ENCODE measurements around the gene PPIG.
"Not testable (repeated sequence)": the region's sequence is repeated elsewhere in the genome, so short reads cannot be mapped to it uniquely, and the experiment has no call there.

Gene PPIG

DNA sequence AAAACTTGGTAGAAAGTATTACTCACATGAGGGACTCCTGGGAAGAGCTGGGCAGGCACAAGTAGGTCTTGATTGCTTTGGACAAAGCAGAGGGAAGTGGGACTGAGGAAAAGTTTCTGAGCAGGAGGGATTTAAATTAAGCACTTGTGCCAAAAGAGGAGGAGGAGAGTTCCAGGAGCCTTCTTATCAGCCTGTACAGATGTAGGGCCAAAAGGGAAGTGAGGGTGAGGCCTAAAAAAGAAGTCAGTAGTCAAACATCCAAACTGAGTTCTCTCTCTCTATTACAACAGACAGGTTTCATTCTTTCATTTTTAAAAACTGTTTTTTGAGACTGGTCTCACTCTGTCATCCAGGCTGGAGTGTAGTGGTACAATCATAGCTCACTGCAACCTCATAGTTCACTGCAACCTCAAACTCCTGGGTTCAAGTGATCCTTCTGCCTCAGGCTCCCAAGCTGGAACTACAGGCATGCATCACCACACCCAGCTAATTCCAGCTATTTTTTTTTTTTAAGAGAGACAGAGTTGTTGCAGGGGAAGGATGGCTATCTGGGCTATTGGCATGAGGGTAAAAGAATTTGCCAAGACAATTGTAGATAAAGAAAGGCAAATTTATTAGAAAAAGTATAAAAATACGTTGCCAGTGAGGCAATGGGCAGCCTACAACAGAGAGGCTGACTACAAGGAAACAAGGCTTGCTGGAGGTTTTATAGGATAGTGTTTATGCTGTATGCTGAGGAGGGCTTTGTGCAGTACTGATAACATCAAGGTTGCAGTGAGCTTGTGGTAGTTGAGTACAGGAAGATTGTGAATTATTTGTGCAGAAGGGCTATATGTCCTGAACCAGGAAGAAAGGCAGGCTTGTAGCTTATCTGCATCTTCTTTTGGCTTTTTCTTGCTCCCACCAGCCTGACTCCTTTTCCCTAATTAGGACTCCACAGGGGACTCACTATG, 81.1 kb downstream of the PPIG start:
- FAIRE-seq, result no peak

DNA sequence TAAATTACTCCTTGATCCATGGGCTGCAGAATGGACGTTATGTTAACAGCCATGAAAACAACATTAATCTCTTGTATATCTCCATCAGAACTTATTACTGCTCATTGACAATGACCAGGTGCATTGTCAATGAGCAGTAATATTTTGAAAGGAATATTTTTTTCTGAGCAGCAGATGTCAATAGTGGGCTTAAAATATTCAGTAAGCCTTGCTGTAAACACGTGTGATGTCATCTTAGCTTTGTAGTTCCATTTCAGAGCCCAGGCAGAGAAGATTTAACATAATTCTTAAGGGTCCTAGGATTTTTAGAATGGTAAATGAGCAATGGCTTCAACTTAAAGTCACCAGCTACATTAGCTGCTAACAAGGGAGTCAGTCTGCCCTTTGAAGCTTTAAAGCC, 83.4 kb downstream of the PPIG start:
- FAIRE-seq, result no peak

DNA sequence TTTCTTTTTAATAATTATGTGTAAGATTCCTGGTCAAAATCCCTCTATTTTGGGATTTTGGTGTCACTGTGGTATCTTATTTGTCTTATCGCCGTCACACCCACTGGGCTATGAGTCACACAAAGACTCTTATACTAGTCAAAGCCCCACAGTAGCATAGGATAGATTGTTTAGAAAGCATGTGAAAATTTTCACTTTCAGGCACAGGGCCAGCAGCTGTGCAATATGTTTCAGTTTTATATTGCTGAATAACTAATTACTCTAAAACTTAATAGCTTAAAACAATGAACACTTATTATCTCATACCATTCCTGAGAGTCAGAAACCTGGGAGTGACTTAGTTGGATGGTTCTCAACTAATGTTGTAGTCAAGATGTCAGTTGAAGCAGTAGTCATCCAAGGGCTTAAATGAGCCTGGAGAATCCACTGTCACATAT, 86.1 kb downstream of the PPIG start:
- no peak for FAIRE-seq

DNA sequence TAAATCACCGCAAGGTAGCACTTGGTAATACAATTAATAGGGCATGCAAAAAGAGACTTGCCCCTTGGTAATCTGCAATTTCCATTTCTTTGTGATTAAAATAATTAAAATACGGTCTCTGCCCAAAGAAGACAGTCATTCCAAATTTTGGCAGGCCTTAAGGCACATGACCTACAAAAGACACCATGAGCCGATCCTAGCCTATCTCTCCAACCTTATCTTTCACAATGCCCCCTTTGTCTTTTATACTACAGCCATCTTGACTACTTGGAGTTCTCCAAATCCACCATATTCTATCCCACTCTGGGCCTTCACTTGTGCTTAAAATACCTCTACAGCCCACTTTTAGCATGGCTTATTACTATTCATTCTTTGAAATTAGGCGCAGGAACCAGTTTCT, 86.8 kb downstream of the PPIG start:
- FAIRE-seq, result no peak

DNA sequence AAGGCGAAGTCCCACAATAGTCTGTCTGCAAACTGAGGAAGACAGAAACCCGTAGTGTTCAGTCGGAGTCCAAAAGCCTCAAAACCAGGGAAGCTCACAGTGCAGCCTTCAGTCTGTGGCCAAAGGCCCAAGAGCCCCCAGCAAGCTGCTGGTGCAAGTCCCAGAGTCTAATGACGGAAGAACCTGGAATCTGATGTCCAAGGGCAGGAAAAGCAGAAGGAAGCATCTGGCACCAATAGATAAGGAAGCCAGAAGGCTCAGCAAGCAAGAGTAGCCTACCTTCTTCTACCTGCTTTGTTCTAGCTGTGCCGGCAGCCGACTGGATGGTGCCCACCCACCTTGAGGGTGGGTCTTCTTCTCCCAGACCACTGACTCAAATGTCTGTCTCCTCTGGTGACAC, 88.3 kb downstream of the PPIG start:
- no peak for FAIRE-seq

DNA sequence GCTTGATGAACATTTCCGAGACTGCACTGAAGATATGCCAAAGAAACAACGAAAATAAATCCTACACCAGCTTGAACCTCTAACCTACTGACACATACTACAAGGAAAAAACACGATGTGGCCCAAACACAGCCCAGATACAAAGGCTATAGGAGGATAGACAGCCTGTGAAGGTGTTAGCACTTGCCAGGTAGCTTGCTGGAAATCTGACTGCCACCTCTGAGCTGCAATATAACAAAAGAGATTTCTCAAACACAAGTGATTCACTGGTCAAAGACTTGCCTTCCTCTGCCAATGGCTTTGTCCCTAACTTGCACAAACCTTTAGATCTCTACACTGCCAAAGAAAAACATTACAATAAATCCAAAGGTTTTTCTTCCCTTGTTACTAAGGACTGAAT, 89.0 kb downstream of the PPIG start:
- FAIRE-seq, result no peak

DNA sequence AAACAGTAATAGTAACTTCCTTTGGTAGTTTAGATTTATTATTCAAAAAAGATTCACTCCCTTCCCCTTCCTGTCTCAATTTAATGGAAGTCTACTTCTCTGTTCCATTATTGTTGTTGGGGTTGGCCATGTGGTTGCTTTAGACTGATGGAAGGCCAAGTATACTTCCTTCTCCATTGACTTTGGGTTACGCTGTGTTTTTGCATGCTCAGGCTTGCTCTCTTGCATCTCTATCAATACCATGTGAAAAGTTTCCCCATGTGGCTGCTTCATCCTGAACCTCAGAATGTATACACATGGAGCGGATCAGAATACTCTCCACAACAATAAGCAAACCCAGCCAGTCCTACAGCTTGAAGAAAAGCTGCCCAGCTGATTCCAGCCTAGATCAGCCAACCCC, 89.8 kb downstream of the PPIG start:
- FAIRE-seq, result no peak

DNA sequence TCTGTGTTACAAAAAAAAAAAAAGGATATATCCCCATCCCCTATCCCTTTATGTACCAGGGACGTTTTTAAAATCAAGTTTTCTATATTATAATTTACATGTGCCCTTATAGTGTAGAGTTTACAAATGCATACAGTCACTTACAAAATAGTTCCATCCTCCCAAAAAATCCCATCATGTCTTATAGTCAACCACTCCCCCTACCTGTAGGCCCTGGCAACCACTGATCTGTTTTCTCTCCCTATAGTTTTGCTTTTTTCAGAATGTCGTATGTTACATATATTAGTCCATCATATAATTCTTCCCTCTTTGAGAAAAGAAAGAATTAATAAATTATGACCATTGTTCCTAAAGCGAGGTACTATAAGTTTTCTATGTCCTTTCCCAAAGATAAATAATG, 92.2 kb downstream of the PPIG start:
- FAIRE-seq, result no peak

DNA sequence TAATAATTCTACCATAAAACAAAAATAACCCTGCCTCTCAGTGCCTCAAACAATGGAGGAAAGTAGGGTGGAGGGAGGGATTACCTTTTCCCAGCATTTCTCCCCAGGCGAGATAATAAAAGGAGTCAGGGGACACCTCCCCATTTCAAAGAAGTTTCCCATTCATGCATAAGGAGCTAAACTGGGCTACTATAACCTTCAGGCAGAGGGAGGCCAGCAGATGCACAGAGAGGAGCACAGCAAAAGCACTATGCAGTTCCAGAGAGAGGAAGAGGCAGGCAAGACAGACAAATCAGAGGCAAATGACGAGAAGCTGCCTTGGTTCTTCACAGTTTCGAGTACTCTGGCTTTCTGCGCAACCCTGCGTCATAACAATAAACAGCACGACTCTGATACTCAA, 92.7 kb downstream of the PPIG start:
- FAIRE-seq, result no peak

DNA sequence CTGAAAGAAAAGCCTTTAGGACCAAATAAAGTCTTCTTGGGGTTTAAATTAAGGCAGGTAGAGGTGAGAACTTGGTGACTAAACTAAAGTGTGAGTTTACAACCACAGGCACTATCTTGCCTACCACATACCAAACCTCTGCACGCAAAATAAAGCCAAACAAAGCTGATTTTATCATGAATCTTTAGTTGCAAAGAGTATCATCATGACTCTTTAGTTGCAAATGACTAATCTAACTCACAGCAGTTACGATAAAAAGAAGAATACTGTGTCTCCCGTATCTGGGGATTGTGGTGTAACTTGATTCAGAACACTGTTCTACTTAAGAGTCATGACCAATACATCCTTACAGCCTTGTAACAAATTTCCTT, 98.9 kb downstream of the PPIG start:
- FAIRE-seq, result no peak

DNA sequence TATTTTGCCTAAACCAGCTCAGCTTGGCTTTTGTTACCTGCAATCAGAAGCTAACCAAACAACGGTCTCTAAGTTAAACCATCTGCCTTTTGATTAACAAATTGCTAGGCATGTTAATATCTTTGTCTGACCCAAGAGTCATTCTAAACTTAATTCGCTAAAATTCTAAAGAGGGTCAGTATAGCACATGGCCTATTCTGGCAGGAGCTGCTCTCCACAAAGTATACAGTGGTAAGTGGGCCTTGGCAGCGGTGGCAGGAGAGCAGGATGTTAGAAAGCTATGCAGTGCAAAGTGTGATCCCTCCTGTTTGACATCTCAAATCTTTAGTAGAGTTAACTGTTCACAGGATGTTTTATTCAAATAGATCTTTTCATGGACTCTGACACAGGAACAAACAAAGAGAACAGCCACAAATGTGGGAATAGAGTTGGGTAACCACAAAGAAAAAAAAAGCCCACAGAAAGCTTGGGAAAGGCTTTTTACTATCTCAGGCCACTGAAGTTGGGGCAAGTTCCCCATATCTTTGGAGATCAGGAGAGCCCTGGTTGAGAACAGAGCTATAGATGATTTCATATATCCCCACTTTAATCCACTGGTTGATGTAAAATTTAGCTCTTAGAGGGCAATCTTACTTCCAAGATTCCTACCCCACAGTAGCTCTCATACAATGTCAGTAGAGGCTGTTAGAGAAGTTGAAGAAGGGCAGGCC, 99.4 kb downstream of the PPIG start:
- no peak for FAIRE-seq

DNA sequence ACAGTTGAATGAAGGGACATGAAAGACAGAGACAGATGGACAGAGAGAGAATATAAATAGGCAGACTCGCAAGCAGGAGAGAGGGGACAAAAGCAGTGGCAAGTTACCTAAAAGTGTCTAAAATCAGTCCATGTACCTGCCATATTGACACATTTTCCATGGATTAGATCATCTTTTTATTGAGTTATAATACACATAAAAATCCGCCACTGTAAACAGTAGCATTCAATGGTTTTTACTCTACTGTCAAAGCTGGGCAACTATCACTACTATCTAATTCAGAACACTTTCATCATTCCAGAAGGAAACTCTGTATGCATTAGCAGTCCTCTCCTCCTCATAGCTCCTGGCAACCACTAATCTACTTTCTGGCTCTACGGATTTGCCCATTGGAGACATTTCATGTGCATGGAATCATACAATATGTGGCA, 100.0 kb downstream of the PPIG start:
- FAIRE-seq, result no peak

DNA sequence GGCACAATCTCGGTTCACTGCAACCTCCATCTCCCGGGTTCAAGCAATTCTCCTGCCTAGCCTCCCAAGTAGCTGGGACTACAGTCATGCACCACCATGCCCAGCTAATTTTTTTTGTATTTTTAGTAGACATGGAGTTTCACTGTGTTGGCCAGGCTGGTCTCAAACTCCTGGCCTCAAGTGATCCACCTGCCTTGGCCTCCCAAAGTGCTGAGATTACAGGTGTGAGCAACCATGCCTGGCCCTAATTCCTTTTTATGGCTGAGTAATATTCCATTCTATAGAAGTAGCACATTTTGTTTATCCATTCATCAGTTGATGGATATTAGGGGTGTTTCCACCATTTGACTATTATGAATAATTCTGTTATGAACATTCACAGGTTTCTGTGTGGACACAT, 100.6 kb downstream of the PPIG start:
- not testable (repeated sequence) for FAIRE-seq

DNA sequence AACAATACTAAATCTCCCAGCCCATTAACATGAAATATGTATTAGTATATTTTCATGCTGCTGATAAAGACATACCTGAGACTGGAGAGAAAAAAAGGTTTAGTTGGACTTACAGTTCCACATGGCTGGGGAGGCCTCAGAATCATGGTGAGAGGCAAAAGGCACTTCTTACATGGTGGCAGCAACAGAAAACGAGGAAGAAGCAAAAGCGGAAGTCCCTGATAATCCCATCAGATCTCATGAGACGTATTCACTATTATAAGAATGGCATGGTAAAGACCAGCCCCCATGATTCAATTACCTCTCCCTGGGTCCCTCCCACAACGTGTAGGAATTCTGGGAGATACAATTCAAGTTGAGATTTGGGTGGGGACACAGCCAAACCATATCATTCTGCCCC, 102.7 kb downstream of the PPIG start:
- not testable (repeated sequence) for FAIRE-seq

DNA sequence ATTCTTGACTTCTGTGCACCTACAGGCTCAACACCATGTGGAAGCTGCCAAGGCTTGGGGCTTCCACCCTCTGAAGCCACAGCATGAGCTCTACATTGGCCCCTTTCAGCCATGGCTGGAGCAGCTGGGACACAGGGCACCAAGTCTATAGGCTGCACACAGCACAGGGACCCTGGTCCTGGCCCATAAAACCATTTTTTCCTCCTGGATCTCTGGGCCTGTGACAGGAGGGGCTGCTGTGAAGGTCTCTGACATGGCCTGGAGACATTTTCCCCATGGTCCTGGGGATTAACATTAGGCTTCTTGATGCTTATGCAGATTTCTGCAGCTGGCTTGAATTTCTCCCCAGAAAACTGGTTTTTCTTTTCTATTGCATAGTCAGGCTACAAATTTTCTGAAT, 103.8 kb downstream of the PPIG start:
- not testable (repeated sequence) for FAIRE-seq

DNA sequence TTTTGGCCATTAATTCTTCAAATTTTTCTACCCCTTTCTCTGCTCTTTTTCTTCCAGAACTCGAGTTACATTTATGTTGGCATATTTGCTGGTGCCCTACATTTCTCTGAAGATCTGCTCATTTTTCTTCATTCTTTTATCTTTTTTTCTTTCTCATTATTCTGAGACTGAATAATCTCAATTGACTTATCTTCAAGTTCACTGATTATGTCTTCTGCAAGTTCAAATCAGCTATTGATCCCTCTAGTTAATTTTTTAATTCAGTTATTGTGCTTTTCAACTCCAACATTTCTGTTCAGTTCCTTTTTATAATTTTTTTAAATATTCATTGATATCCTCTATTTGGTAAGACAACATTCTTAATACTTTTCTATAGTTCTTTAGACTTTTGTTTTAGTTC, 106.8 kb downstream of the PPIG start:
- no peak for FAIRE-seq
